ENCODE measurements around the gene MORF4L1.
"Not testable (repeated sequence)": the region's sequence is repeated elsewhere in the genome, so short reads cannot be mapped to it uniquely, and the experiment has no call there.

Gene MORF4L1

GRCh38 chr15:78859971-78860719, 12.5 kb upstream of the MORF4L1 start:
- peak; percentile 84 for DNase-seq (ENCODE audit: low spot score)

GRCh38 chr15:78865585-78865984, 7.1 kb upstream of the MORF4L1 start:
- DNase-seq (ENCODE audit: low spot score) = not testable (repeated sequence)

GRCh38 chr15:78866031-78866430, 6.7 kb upstream of the MORF4L1 start:
- not testable (repeated sequence) for DNase-seq (ENCODE audit: low spot score)

GRCh38 chr15:78866803-78867202, 5.9 kb upstream of the MORF4L1 start:
- no peak for DNase-seq (ENCODE audit: low spot score)

- DNase-seq (ENCODE audit: low spot score) = no peak
These were observed 4.3 kb upstream of the MORF4L1 start for GRCh38 chr15:78868366-78868765.

- not testable (repeated sequence) for DNase-seq (ENCODE audit: low spot score)
These were observed 1.1 kb upstream of the MORF4L1 start for GRCh38 chr15:78871483-78872127.

- DNase-seq (ENCODE audit: low spot score) = peak; percentile 96
These were observed 492 bp downstream of the MORF4L1 start for GRCh38 chr15:78872972-78873792.

GRCh38 chr15:78873793-78874765, 1.4 kb downstream of the MORF4L1 start:
- no peak for DNase-seq (ENCODE audit: low spot score)

GRCh38 chr15:78875107-78875914, 2.6 kb downstream of the MORF4L1 start:
- DNase-seq (ENCODE audit: low spot score) = no peak

GRCh38 chr15:78876954-78877353, 4.3 kb downstream of the MORF4L1 start:
- not testable (repeated sequence) for DNase-seq (ENCODE audit: low spot score)

- no peak for DNase-seq (ENCODE audit: low spot score)
These were observed 5.7 kb downstream of the MORF4L1 start for GRCh38 chr15:78878356-78878755.

GRCh38 chr15:78879517-78880241, 7.0 kb downstream of the MORF4L1 start:
- no peak for DNase-seq (ENCODE audit: low spot score)

GRCh38 chr15:78880242-78880533, 7.5 kb downstream of the MORF4L1 start:
- no peak for DNase-seq (ENCODE audit: low spot score)

- DNase-seq (ENCODE audit: low spot score) = no peak
These were observed 8.1 kb downstream of the MORF4L1 start for GRCh38 chr15:78880813-78881212.

- no peak for DNase-seq (ENCODE audit: low spot score)
These were observed 9.0 kb downstream of the MORF4L1 start for GRCh38 chr15:78881681-78882080.

- DNase-seq (ENCODE audit: low spot score) = no peak
These were observed 16.3 kb downstream of the MORF4L1 start for GRCh38 chr15:78889000-78889399.

- DNase-seq (ENCODE audit: low spot score) = no peak
These were observed 20.8 kb downstream of the MORF4L1 start for GRCh38 chr15:78893538-78893937.

- no peak for DNase-seq (ENCODE audit: low spot score)
These were observed 22.8 kb downstream of the MORF4L1 start for GRCh38 chr15:78895471-78895870.

- no peak for DNase-seq (ENCODE audit: low spot score)
These were observed 25.9 kb downstream of the MORF4L1 start for GRCh38 chr15:78898540-78898939.

Data from ecto neural progenitor cell (in vitro differentiated cells).